Suprapubic skin (tissue), 3 donors: ENCODE results near the gene BRMS1L.
A peak's percentile ranks its signal among the peaks of the same experiment; 100 is the strongest.

Experiments used
- EP300 ChIP-seq: sonication (generic); formaldehyde crosslinking; IDR thresholded peaks from one replicate; pipeline ENCODE4 v1.6.1; 2017; ENCODE audit warnings: antibody characterized with exemption
- POLR2A ChIP-seq, 2 donors: fragments of 450-650 bp; IDR thresholded peaks; one replicate each; pipeline ENCODE4 v1.6.1; 2017; ENCODE audit warnings: antibody characterized with exemption in 2 of 2, mild to moderate bottlenecking in 2 of 2, moderate library complexity in 2 of 2
- TF ChIP-seq, protein P1 (sequence below), 2 donors: fragments of 200-600 bp in 1 of 2; fragments of 450-650 bp in 1 of 2; sonication (generic) in 1 of 2; IDR thresholded peaks; one replicate each; pipeline ENCODE4 v1.5.1; 2016 to 2019; ENCODE audit warnings: antibody characterized with exemption in 2 of 2, mild to moderate bottlenecking in 1 of 2, moderate library complexity in 1 of 2

DNA sequence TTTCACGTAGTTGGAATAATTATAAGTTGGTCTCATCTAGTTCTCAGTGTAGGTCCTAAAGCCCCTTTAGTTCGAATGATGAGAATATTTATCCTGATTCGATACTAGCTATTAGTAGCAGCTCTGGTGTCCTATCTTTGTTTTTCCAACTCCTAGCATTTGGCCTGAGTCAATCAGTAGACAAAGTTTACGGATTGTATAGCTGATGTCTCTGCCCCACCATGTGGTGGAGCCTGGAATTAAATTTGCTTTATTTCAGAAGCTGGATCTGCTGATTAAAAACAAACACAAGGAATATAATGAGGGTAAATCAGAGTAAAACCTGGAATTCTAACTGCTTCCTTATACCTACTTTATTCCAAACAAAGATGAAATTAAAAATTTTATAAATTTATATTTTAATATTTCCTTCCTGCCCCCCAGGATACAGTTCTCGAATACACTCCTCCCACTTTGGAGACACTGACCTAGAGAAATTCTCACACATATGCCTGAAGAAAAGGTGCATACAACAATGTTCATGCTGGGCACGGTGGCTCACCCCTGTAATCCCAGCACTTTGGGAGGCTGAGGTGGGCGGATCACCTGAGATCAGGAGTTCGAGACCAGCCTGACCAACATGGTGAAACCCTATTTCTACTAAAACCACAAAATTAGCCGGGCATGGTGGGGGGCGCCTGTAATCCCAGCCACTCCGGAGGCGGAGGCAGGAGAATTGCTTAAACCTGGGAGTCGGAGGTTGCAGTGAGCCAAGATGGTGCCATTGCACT, 7.6 kb upstream of the BRMS1L start:
- TF ChIP-seq, protein P1, sequence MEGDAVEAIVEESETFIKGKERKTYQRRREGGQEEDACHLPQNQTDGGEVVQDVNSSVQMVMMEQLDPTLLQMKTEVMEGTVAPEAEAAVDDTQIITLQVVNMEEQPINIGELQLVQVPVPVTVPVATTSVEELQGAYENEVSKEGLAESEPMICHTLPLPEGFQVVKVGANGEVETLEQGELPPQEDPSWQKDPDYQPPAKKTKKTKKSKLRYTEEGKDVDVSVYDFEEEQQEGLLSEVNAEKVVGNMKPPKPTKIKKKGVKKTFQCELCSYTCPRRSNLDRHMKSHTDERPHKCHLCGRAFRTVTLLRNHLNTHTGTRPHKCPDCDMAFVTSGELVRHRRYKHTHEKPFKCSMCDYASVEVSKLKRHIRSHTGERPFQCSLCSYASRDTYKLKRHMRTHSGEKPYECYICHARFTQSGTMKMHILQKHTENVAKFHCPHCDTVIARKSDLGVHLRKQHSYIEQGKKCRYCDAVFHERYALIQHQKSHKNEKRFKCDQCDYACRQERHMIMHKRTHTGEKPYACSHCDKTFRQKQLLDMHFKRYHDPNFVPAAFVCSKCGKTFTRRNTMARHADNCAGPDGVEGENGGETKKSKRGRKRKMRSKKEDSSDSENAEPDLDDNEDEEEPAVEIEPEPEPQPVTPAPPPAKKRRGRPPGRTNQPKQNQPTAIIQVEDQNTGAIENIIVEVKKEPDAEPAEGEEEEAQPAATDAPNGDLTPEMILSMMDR (IDR thresholded peaks at IDR 0.05), result peak; percentile 40 to 46
- TF ChIP-seq EP300 (no peak), POLR2A (IDR thresholded peaks at IDR 0.05) (no peak)
